DND-41 (cell line): ENCODE results near the gene CHRM5.

Source experiments
- ATAC-seq: fragments of 200-7000 bp; cut with Tn5 transposase; 3 replicates; pipeline ENCODE4 v1.9.1; 2021; ENCODE audit warnings: low read depth; ENCODE audit not compliant: insufficient read depth
- DNase-seq: peaks from one replicate; pipeline ENCODE4 v3.0.0-alpha.2; 2020
- H2AFZ ChIP-seq: 2 replicates; pipeline ENCODE4 v1.6.0; 2012; ENCODE audit warnings: low read depth, low read length
- H3K27ac ChIP-seq: 2 replicates; pipeline ENCODE4 v1.5.1; 2012; ENCODE audit warnings: low read length, inconsistent platforms
- H3K27me3 ChIP-seq: fragments of 200-600 bp; sonication (generic); 2 replicates; pipeline ENCODE4 v1.6.0; 2012; ENCODE audit warnings: low read length, mild to moderate bottlenecking, inconsistent platforms; ENCODE audit not compliant: insufficient read depth, poor library complexity
- H3K36me3 ChIP-seq: 2 replicates; pipeline ENCODE4 v1.5.1; 2012; ENCODE audit warnings: low read length, inconsistent platforms; ENCODE audit not compliant: insufficient read depth
- H3K4me1 ChIP-seq: 2 replicates; pipeline ENCODE4 v1.5.1; 2012; ENCODE audit warnings: mild to moderate bottlenecking, low read length; ENCODE audit not compliant: insufficient read depth
- H3K4me2 ChIP-seq: 2 replicates; pipeline ENCODE4 v1.6.0; 2012; ENCODE audit warnings: mild to moderate bottlenecking, moderate library complexity, low read length, inconsistent platforms; ENCODE audit not compliant: insufficient read depth
- H3K4me3 ChIP-seq, 2 experiments: fragments of 200-600 bp in 1 of 2; shearing (Covaris generic) in 1 of 2; 2 replicates each; pipeline ENCODE4 v1.5.1; 2012 to 2016; ENCODE audit warnings: inconsistent platforms in 2 of 2, low read length in 2 of 2, mild to moderate bottlenecking in 2 of 2, low read depth in 1 of 2, moderate library complexity in 1 of 2
- H3K79me2 ChIP-seq: 2 replicates; pipeline ENCODE4 v1.6.0; 2012; ENCODE audit warnings: low read length, inconsistent platforms; ENCODE audit not compliant: insufficient read depth
- H3K9ac ChIP-seq: 2 replicates; pipeline ENCODE4 v1.6.0; 2012; ENCODE audit warnings: low read depth, mild to moderate bottlenecking, inconsistent platforms, low read length, moderate library complexity
- H3K9me3 ChIP-seq: 2 replicates; pipeline ENCODE4 v1.5.1; 2012; ENCODE audit warnings: low read length, moderate library complexity, mild to moderate bottlenecking, inconsistent platforms; ENCODE audit not compliant: insufficient read depth, severe bottlenecking
- H4K20me1 ChIP-seq: 2 replicates; pipeline ENCODE4 v1.6.0; 2012; ENCODE audit warnings: low read length; ENCODE audit not compliant: insufficient read depth
- EZH2 ChIP-seq: IDR thresholded peaks from 3 replicates; pipeline ENCODE4 v1.6.1; 2012; ENCODE audit warnings: borderline replicate concordance, low read depth, mild to moderate bottlenecking, moderate library complexity, low read length, inconsistent platforms; ENCODE audit not compliant: severe bottlenecking
- TF ChIP-seq, protein P1 (sequence below): IDR thresholded peaks from 2 replicates; pipeline ENCODE4 v1.5.1; 2012; ENCODE audit warnings: borderline replicate concordance, low read length, moderate library complexity, mild to moderate bottlenecking; ENCODE audit not compliant: poor library complexity, severe bottlenecking; ENCODE audit errors: extremely low read depth

The CHRM5 gene, protein sequence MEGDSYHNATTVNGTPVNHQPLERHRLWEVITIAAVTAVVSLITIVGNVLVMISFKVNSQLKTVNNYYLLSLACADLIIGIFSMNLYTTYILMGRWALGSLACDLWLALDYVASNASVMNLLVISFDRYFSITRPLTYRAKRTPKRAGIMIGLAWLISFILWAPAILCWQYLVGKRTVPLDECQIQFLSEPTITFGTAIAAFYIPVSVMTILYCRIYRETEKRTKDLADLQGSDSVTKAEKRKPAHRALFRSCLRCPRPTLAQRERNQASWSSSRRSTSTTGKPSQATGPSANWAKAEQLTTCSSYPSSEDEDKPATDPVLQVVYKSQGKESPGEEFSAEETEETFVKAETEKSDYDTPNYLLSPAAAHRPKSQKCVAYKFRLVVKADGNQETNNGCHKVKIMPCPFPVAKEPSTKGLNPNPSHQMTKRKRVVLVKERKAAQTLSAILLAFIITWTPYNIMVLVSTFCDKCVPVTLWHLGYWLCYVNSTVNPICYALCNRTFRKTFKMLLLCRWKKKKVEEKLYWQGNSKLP

DNA sequence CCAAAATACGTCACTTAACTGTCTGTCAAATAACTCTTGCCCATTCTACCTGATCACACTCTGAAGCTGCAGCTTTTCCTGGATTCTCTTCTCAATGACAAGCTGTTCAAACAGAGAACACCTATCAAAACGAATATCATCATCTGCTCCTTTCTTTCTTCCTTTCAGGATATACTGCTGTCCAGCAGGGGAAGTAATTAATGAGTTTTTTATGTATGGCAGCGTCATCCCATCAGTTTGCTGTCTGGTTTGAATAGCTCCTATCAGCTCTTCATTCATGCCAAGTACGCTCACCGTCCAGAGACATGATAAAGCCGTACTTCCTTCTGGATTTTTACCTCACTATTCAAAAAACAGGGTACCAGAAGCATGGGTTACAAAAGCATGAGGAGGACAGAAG, at the start of gene CHRM5:
Gene CHRM5, plus strand, starts transcription at position 274 of the 400 bp plus-strand sequence. CDS start 94,221 bp downstream, outside the sequence.
- no peaks in the 10 kb centered on the region for H3K4me1 ChIP-seq
- no peak within 1 kb of the TSS for H2AFZ ChIP-seq
- no peaks in the 10 kb centered on the region for H3K79me2 ChIP-seq
- H3K27ac ChIP-seq: no peak within 1 kb of the TSS
- DNase-seq (no peak), ATAC-seq (no peak)
- H3K9me3 ChIP-seq: no peaks in the 10 kb centered on the region
- no peak for TF ChIP-seq EZH2
- TF ChIP-seq, protein P1, sequence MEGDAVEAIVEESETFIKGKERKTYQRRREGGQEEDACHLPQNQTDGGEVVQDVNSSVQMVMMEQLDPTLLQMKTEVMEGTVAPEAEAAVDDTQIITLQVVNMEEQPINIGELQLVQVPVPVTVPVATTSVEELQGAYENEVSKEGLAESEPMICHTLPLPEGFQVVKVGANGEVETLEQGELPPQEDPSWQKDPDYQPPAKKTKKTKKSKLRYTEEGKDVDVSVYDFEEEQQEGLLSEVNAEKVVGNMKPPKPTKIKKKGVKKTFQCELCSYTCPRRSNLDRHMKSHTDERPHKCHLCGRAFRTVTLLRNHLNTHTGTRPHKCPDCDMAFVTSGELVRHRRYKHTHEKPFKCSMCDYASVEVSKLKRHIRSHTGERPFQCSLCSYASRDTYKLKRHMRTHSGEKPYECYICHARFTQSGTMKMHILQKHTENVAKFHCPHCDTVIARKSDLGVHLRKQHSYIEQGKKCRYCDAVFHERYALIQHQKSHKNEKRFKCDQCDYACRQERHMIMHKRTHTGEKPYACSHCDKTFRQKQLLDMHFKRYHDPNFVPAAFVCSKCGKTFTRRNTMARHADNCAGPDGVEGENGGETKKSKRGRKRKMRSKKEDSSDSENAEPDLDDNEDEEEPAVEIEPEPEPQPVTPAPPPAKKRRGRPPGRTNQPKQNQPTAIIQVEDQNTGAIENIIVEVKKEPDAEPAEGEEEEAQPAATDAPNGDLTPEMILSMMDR: no peak
- no peak within 1 kb of the TSS for H3K9ac ChIP-seq
- no peaks in the 10 kb centered on the region for H3K27me3 ChIP-seq
- H4K20me1 ChIP-seq: no peaks in the 10 kb centered on the region
- H3K36me3 ChIP-seq: no peaks in the 10 kb centered on the region
- no peak within 1 kb of the TSS for H3K4me3 ChIP-seq
- H3K4me2 ChIP-seq: no peak within 1 kb of the TSS

DNA sequence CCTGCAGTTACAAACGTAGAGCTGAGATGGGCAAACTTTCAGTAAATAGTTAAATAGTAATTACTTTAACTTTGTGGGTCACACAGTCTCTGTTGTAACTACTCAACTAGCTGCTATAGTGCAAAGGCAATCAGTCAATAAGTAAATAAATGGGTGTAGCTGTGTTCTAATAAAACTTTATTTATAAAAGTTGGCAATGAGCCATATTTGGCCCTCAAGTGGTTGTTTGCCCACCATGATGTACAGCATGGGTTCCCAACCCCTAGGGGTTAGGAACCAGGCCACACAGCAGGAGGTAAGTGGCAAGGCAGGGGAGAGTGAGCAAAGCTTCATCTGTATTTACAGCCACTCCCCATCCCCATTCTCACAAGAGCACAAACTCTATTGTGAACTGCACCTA, 44.9 kb upstream of the CHRM5 start:
- ATAC-seq: no peak
- Histone ChIP-seq H3K4me2 (no peak overlapping the region), H3K27me3 (no peaks in the 10 kb centered on the region), H4K20me1 (no peaks in the 10 kb centered on the region), H3K9ac (no peak overlapping the region), H3K9me3 (no peaks in the 10 kb centered on the region), H3K4me3 (no peak overlapping the region), H3K79me2 (no peaks in the 10 kb centered on the region), H3K27ac (no peak overlapping the region), H3K36me3 (no peaks in the 10 kb centered on the region), H3K4me1 (no peaks in the 10 kb centered on the region), H2AFZ (no peak overlapping the region)
- TF ChIP-seq EZH2: no peak
- TF ChIP-seq, protein P1: no peak
- DNase-seq: no peak

DNA sequence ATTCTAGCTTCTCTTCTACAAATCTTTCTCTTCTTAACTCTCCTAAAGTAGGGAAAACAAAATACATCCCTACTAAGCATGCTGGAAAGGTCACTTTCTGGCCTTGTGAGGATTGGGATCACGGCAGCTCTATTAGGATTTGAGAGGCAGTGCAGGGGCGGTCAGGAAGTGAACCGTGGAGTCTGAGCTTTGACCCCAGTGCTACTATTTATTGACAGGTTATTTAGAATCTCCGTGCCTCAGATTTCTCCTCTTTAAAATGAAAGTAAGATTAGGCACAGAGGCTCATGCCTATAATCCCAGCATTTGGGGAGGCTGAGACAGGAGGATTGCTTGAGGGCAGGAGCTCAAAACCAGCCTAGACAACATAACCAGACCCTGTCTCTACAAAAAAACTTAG, 42.0 kb upstream of the CHRM5 start:
- no peak for TF ChIP-seq EZH2
- TF ChIP-seq, protein P1: no peak
- H3K4me3 ChIP-seq: no peak overlapping the region
- H3K27me3 ChIP-seq: no peaks in the 10 kb centered on the region
- H3K36me3 ChIP-seq: no peaks in the 10 kb centered on the region
- H2AFZ ChIP-seq: no peak overlapping the region
- no peaks in the 10 kb centered on the region for H3K9me3 ChIP-seq
- DNase-seq (no peak), ATAC-seq (no peak)
- H3K4me1 ChIP-seq: no peaks in the 10 kb centered on the region
- no peaks in the 10 kb centered on the region for H3K79me2 ChIP-seq
- H3K9ac ChIP-seq: no peak overlapping the region
- H3K4me2 ChIP-seq: no peak overlapping the region
- no peak overlapping the region for H3K27ac ChIP-seq
- H4K20me1 ChIP-seq: no peaks in the 10 kb centered on the region
